DND-41 (cell line): Measurements from ENCODE around the gene MTRFR.

Source experiments
- ATAC-seq: fragments of 200-7000 bp; cut with Tn5 transposase; 3 replicates; pipeline ENCODE4 v1.9.1; 2021; ENCODE audit warnings: low read depth; ENCODE audit not compliant: insufficient read depth
- DNase-seq: peaks from one replicate; pipeline ENCODE4 v3.0.0-alpha.2; 2020
- H2AFZ ChIP-seq: 2 replicates; pipeline ENCODE4 v1.6.0; 2012; ENCODE audit warnings: low read depth, low read length
- H3K27ac ChIP-seq: 2 replicates; pipeline ENCODE4 v1.5.1; 2012; ENCODE audit warnings: low read length, inconsistent platforms
- H3K27me3 ChIP-seq: fragments of 200-600 bp; sonication (generic); 2 replicates; pipeline ENCODE4 v1.6.0; 2012; ENCODE audit warnings: low read length, mild to moderate bottlenecking, inconsistent platforms; ENCODE audit not compliant: insufficient read depth, poor library complexity
- H3K36me3 ChIP-seq: 2 replicates; pipeline ENCODE4 v1.5.1; 2012; ENCODE audit warnings: low read length, inconsistent platforms; ENCODE audit not compliant: insufficient read depth
- H3K4me1 ChIP-seq: 2 replicates; pipeline ENCODE4 v1.5.1; 2012; ENCODE audit warnings: mild to moderate bottlenecking, low read length; ENCODE audit not compliant: insufficient read depth
- H3K4me2 ChIP-seq: 2 replicates; pipeline ENCODE4 v1.6.0; 2012; ENCODE audit warnings: mild to moderate bottlenecking, moderate library complexity, low read length, inconsistent platforms; ENCODE audit not compliant: insufficient read depth
- H3K4me3 ChIP-seq, 2 experiments: fragments of 200-600 bp in 1 of 2; shearing (Covaris generic) in 1 of 2; 2 replicates each; pipeline ENCODE4 v1.5.1; 2012 to 2016; ENCODE audit warnings: inconsistent platforms in 2 of 2, low read length in 2 of 2, mild to moderate bottlenecking in 2 of 2, low read depth in 1 of 2, moderate library complexity in 1 of 2
- H3K79me2 ChIP-seq: 2 replicates; pipeline ENCODE4 v1.6.0; 2012; ENCODE audit warnings: low read length, inconsistent platforms; ENCODE audit not compliant: insufficient read depth
- H3K9ac ChIP-seq: 2 replicates; pipeline ENCODE4 v1.6.0; 2012; ENCODE audit warnings: low read depth, mild to moderate bottlenecking, inconsistent platforms, low read length, moderate library complexity
- H3K9me3 ChIP-seq: 2 replicates; pipeline ENCODE4 v1.5.1; 2012; ENCODE audit warnings: low read length, moderate library complexity, mild to moderate bottlenecking, inconsistent platforms; ENCODE audit not compliant: insufficient read depth, severe bottlenecking
- H4K20me1 ChIP-seq: 2 replicates; pipeline ENCODE4 v1.6.0; 2012; ENCODE audit warnings: low read length; ENCODE audit not compliant: insufficient read depth
- EZH2 ChIP-seq: IDR thresholded peaks from 3 replicates; pipeline ENCODE4 v1.6.1; 2012; ENCODE audit warnings: borderline replicate concordance, low read depth, mild to moderate bottlenecking, moderate library complexity, low read length, inconsistent platforms; ENCODE audit not compliant: severe bottlenecking
- TF ChIP-seq, protein P1 (sequence below): IDR thresholded peaks from 2 replicates; pipeline ENCODE4 v1.5.1; 2012; ENCODE audit warnings: borderline replicate concordance, low read length, moderate library complexity, mild to moderate bottlenecking; ENCODE audit not compliant: poor library complexity, severe bottlenecking; ENCODE audit errors: extremely low read depth

The MTRFR gene

DNA sequence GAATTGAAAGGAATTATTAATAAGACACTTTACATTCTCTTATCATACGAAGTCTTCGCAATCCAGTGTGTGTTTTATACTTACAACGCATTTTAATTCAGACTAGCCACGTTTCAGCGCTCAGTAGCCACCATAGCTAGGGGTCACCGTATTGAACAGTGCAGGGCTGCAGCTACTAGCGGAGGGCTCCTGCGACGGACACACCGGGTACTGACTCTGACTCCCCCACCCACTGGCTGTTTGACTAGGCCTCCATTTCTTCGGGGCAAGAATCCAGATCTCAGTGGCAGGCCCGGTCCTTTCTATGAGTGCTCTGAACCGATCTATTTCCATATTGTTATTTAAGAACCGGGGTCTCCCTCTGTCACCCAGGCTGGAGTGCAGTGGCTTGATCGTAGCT, 39.9 kb downstream of the MTRFR start:
- ATAC-seq = no peak
- Histone ChIP-seq H3K4me1 (peaks cover 29% of the 10 kb centered on the region), H3K9ac (no peak overlapping the region), H3K4me2 (no peak overlapping the region), H3K36me3 (0 out of 2 replicates have a peak, but pooled peaks cover 5% of the 10 kb centered on the region), H3K9me3 (no peaks in the 10 kb centered on the region), H3K4me3 (no peak overlapping the region), H2AFZ (no peak overlapping the region), H3K79me2 (peaks cover 31% of the 10 kb centered on the region), H3K27ac (no peak overlapping the region), H4K20me1 (peaks cover 8% of the 10 kb centered on the region; the same call in 1 of the 2 replicates), H3K27me3 (no peaks in the 10 kb centered on the region)
- no peak for TF ChIP-seq EZH2
- TF ChIP-seq, protein P1, sequence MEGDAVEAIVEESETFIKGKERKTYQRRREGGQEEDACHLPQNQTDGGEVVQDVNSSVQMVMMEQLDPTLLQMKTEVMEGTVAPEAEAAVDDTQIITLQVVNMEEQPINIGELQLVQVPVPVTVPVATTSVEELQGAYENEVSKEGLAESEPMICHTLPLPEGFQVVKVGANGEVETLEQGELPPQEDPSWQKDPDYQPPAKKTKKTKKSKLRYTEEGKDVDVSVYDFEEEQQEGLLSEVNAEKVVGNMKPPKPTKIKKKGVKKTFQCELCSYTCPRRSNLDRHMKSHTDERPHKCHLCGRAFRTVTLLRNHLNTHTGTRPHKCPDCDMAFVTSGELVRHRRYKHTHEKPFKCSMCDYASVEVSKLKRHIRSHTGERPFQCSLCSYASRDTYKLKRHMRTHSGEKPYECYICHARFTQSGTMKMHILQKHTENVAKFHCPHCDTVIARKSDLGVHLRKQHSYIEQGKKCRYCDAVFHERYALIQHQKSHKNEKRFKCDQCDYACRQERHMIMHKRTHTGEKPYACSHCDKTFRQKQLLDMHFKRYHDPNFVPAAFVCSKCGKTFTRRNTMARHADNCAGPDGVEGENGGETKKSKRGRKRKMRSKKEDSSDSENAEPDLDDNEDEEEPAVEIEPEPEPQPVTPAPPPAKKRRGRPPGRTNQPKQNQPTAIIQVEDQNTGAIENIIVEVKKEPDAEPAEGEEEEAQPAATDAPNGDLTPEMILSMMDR = no peak
- no peak for DNase-seq

DNA sequence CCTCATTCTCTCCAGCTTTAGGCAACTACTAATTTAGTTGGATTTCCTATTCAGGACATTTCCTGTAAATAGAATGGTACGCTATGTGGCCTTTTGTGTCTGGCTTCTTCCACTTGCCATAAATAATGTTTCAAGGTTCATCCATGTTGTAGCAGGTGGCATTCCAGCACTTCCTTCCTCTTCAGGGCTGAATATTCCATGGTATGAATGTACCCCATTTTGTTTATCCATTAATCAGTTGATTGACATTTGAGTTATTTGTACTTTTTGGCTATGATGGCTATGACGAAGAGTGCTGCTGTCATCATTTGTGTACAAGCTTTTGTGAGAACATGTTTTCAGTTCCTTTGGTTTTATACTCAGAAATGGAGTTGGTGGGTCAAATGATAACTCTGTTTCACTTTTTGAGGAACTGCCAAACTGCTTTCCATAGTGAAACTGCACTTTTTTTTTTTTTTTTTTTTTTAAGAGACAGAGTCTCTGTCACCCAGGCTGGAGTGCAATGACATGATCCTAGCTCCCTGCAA, 44.9 kb downstream of the MTRFR start:
- Histone ChIP-seq H2AFZ (peak overlapping the region; percentile 53; the same call in 1 of the 2 replicates), H4K20me1 (no peaks in the 10 kb centered on the region), H3K4me2 (no peak overlapping the region), H3K27me3 (no peaks in the 10 kb centered on the region), H3K9ac (no peak overlapping the region), H3K27ac (no peak overlapping the region), H3K4me1 (no peaks in the 10 kb centered on the region), H3K4me3 (no peak overlapping the region), H3K79me2 (no peaks in the 10 kb centered on the region), H3K9me3 (no peaks in the 10 kb centered on the region), H3K36me3 (no peaks in the 10 kb centered on the region)
- DNase-seq (no peak), ATAC-seq (no peak)
- TF ChIP-seq EZH2 = no peak
- TF ChIP-seq, protein P1 = no peak

DNA sequence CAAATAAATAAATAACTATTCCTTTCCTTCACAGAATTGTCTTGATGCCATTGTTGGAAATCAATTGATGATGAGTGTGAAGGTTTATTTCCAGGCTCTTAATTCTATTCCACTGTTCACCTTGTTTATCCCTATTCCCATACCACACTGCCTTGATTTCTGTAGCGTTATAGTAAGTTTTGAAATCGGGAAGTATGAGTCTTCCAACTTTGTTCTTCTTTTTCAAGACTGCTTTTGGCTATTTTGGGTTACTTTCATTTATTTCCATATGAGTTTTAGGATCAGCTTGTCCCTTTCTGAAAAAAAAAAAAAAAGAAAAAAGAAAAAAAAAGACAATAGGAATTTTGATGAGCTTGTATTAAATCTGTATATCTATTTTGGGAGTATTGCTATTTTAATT, 47.7 kb downstream of the MTRFR start:
- H2AFZ ChIP-seq = no peak overlapping the region
- TF ChIP-seq, protein P1 = no peak
- no peak for TF ChIP-seq EZH2
- no peak overlapping the region for H3K27ac ChIP-seq
- H3K36me3 ChIP-seq = no peaks in the 10 kb centered on the region
- no peaks in the 10 kb centered on the region for H3K4me1 ChIP-seq
- no peaks in the 10 kb centered on the region for H3K79me2 ChIP-seq
- ATAC-seq = no peak
- H3K4me2 ChIP-seq = no peak overlapping the region
- no peak overlapping the region for H3K4me3 ChIP-seq
- no peaks in the 10 kb centered on the region for H4K20me1 ChIP-seq
- H3K27me3 ChIP-seq = no peaks in the 10 kb centered on the region
- H3K9ac ChIP-seq = no peak overlapping the region
- no peaks in the 10 kb centered on the region for H3K9me3 ChIP-seq
- no peak for DNase-seq
